COLO829 (cell line): ENCODE measurements around the gene BSN.

Experiments used
- DNase-seq: peaks from one replicate; pipeline ENCODE4 v3.0.0; 2012; ENCODE audit warnings: low spot score

BSN gene

DNA sequence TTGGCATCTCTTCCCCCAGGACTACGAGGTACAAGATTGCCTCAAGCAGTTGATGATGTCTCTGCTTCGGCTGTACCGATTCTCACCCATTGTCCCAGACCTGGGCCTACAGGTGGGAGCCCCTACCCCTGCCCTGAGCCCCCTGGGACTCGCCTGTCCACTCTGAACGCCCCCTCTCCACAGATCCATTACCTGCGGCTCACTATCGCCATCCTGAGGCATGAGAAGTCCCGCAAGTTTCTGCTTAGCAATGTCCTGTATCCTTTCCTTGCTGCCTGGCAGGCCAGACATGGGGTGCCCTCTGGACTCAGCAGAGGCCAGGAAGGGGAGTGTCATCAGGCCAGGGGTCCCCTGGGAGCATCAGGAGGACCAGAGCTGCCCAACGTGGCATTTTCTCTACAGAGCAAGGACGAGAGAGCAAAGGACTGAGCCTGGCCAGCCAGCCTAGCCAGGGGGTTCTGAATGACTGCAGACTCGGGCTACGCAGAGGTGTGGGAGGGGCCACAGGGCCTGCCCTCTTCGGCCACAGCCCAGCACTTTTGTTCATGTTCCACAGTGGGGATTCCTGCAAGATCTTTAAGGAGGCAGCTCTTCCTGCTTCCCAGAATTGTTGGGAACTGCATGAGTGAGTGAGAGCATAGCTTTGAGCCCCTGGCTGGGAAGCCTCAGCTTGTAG is 146.3 kb downstream of the BSN start:
- DNase-seq: no peak

- DNase-seq: no peak
Measured at GRCh38 chr3:49701388-49702077, 147.3 kb downstream of the BSN start.

GRCh38 chr3:49702672-49703071 is 148.4 kb downstream of the BSN start:
- DNase-seq: no peak

DNA sequence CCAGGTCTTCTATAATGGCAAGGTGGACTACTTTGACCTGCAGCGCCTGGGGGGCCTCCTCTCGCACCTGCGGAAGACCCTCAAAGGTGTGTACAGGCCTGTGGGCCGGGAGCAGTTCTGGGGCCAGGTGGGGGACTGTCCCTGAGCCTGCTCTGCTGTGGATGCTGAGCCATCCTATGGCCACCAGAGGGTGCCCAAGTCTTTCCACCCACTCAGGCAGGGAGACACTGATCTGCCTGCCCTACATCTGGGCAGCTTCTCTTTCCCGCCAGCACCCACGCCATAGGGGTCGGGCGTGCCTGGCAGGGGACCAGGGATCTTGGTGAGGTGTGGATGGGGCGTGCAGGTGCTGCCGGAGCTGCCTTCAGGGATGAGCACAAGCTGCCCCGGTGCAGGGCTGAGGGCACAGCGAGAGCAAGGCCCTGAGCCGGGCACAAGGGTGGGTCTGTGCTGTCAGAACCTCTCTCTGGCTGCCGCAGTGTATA is 149.2 kb downstream of the BSN start:
- peak; percentile 78 for DNase-seq

DNA sequence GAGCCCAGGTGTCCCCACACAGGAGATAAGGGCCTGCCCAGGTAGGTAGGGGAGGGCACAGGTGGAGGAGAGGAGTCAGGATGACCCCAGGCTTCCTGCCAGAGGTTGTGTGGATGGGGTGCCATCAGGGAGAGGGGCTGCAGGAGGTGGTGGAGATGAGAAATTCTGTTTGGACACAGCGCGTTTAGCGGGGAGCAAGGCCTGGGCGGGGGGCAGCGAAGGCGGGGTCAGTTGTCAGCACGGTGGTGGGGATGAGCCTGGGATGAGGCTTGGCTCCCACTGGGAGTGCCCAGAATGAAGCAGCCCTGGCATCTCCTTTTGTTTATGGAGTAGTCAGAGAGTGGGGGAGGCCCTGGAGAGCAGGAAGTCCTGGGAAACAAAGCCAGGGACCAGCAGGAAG is 149.7 kb downstream of the BSN start:
- DNase-seq: no peak

GRCh38 chr3:49704629-49705028 is 150.4 kb downstream of the BSN start:
- DNase-seq: no peak

DNA sequence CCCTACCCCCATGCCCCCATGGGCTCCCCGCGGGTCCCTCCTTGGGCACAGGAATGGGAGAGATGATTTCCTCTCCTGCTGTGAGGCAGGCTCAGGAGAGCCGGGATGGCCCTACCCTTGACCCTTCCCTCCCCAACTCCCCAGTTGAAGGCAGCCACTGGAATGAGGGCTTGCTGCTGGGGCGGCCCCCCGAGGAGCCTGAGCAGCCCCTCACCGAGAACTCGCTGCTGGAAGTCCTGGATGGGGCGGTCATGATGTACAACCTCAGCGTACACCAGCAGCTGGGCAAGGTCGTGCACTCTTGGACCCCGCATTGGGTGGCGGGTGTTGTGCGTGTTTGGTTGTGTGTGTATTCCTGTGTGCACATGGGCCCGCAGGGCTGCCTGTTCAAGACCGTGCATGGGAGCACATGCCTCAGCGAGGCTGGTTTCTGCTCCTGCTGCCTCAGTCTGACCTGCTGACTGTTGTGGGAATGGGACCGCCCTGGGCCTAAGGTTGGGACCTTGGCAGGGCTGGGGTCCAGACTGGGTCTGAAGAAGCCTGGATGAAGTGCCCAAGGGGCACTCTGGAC is 151.2 kb downstream of the BSN start:
- DNase-seq: no peak

- no peak for DNase-seq
Measured at GRCh38 chr3:49706456-49707112, 152.3 kb downstream of the BSN start.

- no peak for DNase-seq
Measured at GRCh38 chr3:49707113-49707480, 152.8 kb downstream of the BSN start.

GRCh38 chr3:49709852-49710251 is 155.6 kb downstream of the BSN start:
- no peak for DNase-seq

GRCh38 chr3:49711489-49711888 is 157.2 kb downstream of the BSN start:
- DNase-seq: no peak

- DNase-seq: no peak
Measured at GRCh38 chr3:49712166-49712565, 157.9 kb downstream of the BSN start.

GRCh38 chr3:49712631-49713317 is 158.5 kb downstream of the BSN start:
- DNase-seq: no peak

DNA sequence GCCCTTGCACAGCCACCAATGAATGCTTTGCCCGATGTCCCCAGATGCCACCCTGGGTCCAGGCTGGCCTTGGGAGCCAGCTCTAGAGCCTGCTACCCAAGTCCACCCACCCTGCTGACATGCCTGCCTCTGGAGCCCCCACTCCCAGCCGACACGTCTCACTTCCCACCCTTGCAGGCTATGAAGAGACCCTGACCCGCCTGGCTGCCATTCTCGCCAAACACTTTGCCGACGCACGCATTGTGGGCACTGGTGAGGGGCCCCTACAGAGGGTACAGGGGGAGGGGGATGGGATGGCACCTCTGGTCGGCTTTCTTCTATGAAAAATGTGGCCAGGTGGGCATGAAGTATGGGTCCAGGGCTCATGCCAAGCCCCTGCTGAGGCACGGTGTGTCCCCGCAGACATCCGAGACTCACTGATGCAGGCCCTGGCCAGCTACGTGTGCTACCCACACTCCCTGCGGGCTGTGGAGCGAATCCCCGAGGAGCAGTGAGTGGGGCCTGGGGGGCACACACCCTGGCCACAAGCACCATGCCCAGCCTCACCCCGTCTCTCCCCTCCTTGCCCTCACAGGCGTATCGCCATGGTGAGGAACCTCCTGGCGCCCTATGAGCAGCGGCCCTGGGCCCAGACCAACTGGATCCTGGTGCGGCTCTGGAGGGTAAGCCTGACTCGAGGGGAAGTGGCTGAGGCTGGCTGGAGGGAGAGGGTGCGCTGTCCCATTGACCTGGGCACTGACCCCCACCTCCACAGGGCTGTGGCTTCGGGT is 159.2 kb downstream of the BSN start:
- DNase-seq: no peak

DNA sequence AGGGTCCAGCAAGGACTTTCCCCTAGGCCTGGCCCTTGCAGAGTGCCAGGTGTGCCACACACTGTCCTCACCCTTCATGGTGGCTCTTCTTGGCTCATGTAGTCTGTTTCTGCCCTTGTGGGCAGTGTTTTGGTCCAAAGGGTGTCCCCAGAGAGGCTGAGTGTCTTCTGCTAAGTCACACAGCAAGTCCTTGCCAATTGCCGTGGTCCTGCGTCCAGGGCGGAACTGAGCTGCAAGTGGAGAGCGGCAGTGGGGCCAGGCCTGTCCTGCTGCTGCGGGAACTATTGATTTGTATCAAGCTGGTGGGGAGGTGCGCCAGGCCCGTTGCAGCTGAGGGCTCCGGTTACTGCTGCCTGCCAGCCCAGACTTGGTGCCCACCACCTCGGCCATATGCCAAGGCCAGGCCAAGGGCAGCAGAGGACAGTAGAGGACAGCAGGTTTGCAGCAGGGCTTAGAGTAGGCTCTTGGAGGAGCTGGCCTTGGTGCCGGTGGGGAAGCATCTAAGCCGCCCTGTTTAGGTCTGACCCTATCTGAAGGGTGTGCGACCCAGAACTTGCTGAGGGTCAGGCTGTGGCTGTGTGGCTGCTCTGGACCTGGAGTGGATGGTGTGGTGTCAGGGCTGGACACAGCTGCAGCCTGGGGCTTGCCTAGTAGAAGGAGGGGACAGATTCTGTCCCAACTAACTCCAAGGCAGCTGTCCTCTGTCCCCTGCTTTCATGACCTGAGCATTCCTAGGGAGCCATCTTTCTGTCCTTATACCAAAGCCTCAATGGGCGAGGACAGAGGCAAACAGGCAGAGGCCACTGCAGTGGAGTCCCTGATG is 160.7 kb downstream of the BSN start:
- no peak for DNase-seq

DNA sequence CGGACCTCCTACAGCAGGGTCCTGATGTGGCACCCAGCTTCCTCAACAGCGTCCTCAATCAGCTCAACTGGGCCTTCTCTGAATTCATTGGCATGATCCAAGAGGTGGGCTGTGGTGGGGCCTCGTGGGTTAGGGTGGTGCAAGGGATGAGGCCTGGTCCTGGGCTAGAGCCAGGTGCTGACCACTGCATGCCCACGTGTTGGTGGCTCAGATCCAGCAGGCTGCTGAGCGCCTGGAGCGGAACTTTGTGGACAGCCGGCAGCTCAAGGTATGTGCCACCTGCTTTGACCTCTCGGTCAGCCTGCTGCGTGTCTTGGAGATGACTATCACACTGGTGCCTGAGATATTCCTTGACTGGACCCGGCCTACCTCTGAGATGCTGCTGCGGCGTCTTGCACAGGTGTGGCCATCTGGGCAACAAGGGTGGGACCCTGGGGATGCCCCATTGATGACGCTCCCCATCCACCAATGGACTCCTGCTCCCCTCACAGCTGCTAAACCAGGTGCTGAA is 161.4 kb downstream of the BSN start:
- DNase-seq: no peak

- no peak for DNase-seq
Measured at GRCh38 chr3:49716169-49716568, 161.9 kb downstream of the BSN start.

- DNase-seq: no peak
Measured at GRCh38 chr3:49716691-49717210, 162.5 kb downstream of the BSN start.

GRCh38 chr3:49717211-49717958 is 163.1 kb downstream of the BSN start:
- DNase-seq: no peak
